ENCODE data around the gene PRR5. TPM values are rescaled to one million over a fixed set of nuclear protein-coding genes. Genes with fewer than 3 reads are reported as not detected.

The PRR5 gene
- total RNA-seq, 2 experiments from 2014 or later = 29.0 to 31.6 TPM

- Histone ChIP-seq H3K27ac (ENCODE audit: low read depth in 1 of 2, low read length in 2 of 2) (no peak overlapping the region), H3K36me3 (ENCODE audit: insufficient read depth, low read length) (peaks cover 35% of the 10 kb centered on the region), H3K9me3 (ENCODE audit: control insufficient read depth in 1 of 2, insufficient read depth in 1 of 2, low read length in 2 of 2) (peaks cover 0 to 6% of the 10 kb centered on the region in 2 experiments), H3K4me1 (ENCODE audit: insufficient read depth, low read length) (peaks cover 13% of the 10 kb centered on the region), H3K4me3 (ENCODE audit: low read length) (no peak overlapping the region), H3K27me3 (ENCODE audit: control insufficient read depth in 1 of 2, insufficient read depth in 2 of 2, low read length in 2 of 2) (no peaks in the 10 kb centered on the region)
- no peak overlapping the region for H3K27ac Mint-ChIP-seq
- H3K27me3 Mint-ChIP-seq = no peaks in the 10 kb centered on the region
- no peak overlapping the region for H3K4me3 Mint-ChIP-seq
- no peak for TF ChIP-seq CTCF (IDR thresholded peaks at IDR 0.05)
- intact Hi-C loops (cut with DNase I, micrococcal nuclease) = no loop called here
- H3K4me1 Mint-ChIP-seq (ENCODE audit: low read depth) = no peaks in the 10 kb centered on the region
- DNase-seq (no peak), ATAC-seq (ENCODE audit: poor library complexity) (no peak)
- CTCF ChIA-PET = no interaction called here
- H3K9me3 Mint-ChIP-seq = no peaks in the 10 kb centered on the region
- POLR2A ChIA-PET = no interaction called here
- peaks cover 5% of the 10 kb centered on the region for H3K36me3 Mint-ChIP-seq (ENCODE audit: low read depth)
Measured at GRCh38 chr22:44730022-44730393, 28.0 kb downstream of the PRR5 start.

- peaks cover 15% of the 10 kb centered on the region for H3K4me1 ChIP-seq (ENCODE audit: insufficient read depth, low read length)
- DNase-seq (no peak), ATAC-seq (ENCODE audit: poor library complexity) (no peak)
- CTCF ChIA-PET = no interaction called here
- Mint-ChIP-seq H3K27me3 (no peaks in the 10 kb centered on the region), H3K36me3 (ENCODE audit: low read depth) (peaks cover 5% of the 10 kb centered on the region), H3K4me3 (no peak overlapping the region), H3K4me1 (ENCODE audit: low read depth) (peaks cover under 1% of the 10 kb centered on the region), H3K27ac (no peak overlapping the region), H3K9me3 (no peaks in the 10 kb centered on the region)
- peaks cover 31% of the 10 kb centered on the region for H3K36me3 ChIP-seq (ENCODE audit: insufficient read depth, low read length)
- no peak overlapping the region for H3K27ac ChIP-seq (ENCODE audit: low read depth in 1 of 2, low read length in 2 of 2)
- no peak overlapping the region for H3K4me3 ChIP-seq (ENCODE audit: low read length)
- H3K27me3 ChIP-seq (ENCODE audit: control insufficient read depth in 1 of 2, insufficient read depth in 2 of 2, low read length in 2 of 2) = no peaks in the 10 kb centered on the region
- H3K9me3 ChIP-seq (ENCODE audit: control insufficient read depth in 1 of 2, insufficient read depth in 1 of 2, low read length in 2 of 2) = peaks cover 0 to 6% of the 10 kb centered on the region in 2 experiments
- POLR2A ChIA-PET = no interaction called here
- no peak for TF ChIP-seq CTCF (IDR thresholded peaks at IDR 0.05)
- intact Hi-C loops (cut with DNase I, micrococcal nuclease) = no loop called here
Measured at GRCh38 chr22:44730490-44731356, 28.7 kb downstream of the PRR5 start.

GRCh38 chr22:44731357-44731970, 29.5 kb downstream of the PRR5 start:
- POLR2A ChIA-PET = no interaction called here
- intact Hi-C loops (cut with DNase I, micrococcal nuclease) = no loop called here
- H3K36me3 Mint-ChIP-seq (ENCODE audit: low read depth) = peaks cover 5% of the 10 kb centered on the region
- H3K9me3 Mint-ChIP-seq = no peaks in the 10 kb centered on the region
- Histone ChIP-seq H3K9me3 (ENCODE audit: control insufficient read depth in 1 of 2, insufficient read depth in 1 of 2, low read length in 2 of 2) (peaks cover 0 to 6% of the 10 kb centered on the region in 2 experiments), H3K27ac (ENCODE audit: low read depth in 1 of 2, low read length in 2 of 2) (no peak overlapping the region), H3K36me3 (ENCODE audit: insufficient read depth, low read length) (peaks cover 24% of the 10 kb centered on the region), H3K4me3 (ENCODE audit: low read length) (no peak overlapping the region), H3K4me1 (ENCODE audit: insufficient read depth, low read length) (peaks cover 19% of the 10 kb centered on the region), H3K27me3 (ENCODE audit: control insufficient read depth in 1 of 2, insufficient read depth in 2 of 2, low read length in 2 of 2) (no peaks in the 10 kb centered on the region)
- H3K4me3 Mint-ChIP-seq = no peak overlapping the region
- no peaks in the 10 kb centered on the region for H3K27me3 Mint-ChIP-seq
- no peak overlapping the region for H3K27ac Mint-ChIP-seq
- CTCF ChIA-PET = no interaction called here
- ATAC-seq (ENCODE audit: poor library complexity) (no peak), DNase-seq (no peak)
- peaks cover 4% of the 10 kb centered on the region for H3K4me1 Mint-ChIP-seq (ENCODE audit: low read depth)
- no peak for TF ChIP-seq CTCF (IDR thresholded peaks at IDR 0.05)

All from CD4-positive, alpha-beta T cell (primary cell).